Measurements from ENCODE around the gene TAS2R8. TPM values are rescaled to one million over a fixed set of nuclear protein-coding genes. Genes with fewer than 3 reads are reported as not detected.
"Not testable (repeated sequence)": the region's sequence is repeated elsewhere in the genome, so short reads cannot be mapped to it uniquely, and the experiment has no call there.

Gene TAS2R8
- total and polyA plus RNA-seq, 12 donors = 0.18 to 0.91 (median 0.24) TPM; not detected in 7

- Histone ChIP-seq H3K27ac (no peak within 1 kb of the TSS), H3K4me3 (no peak within 1 kb of the TSS), H3K9me3 (replicated peaks in 1 of 3) (no peaks in the 10 kb centered on the region), H3K36me3 (replicated peaks in 1 of 2) (no peaks in the 10 kb centered on the region), H3K4me1 (replicated peaks in 1 of 2) (no peaks in the 10 kb centered on the region), H3K27me3 (no peaks in the 10 kb centered on the region)
- intact Hi-C loops (cut with DNase I) = no loop called here
- DNase-seq = no peak
- no peak for TF ChIP-seq POLR2A (IDR thresholded peaks at IDR 0.05)
These were observed 3.0 kb upstream of the TAS2R8 start, which contains the start of gene TAS2R9 for GRCh38 chr12:10810068-10810467. Gene TAS2R9 (minus strand): TSS chr12:10810168. CDS start chr12:10810075, 93 bp downstream.

DNA sequence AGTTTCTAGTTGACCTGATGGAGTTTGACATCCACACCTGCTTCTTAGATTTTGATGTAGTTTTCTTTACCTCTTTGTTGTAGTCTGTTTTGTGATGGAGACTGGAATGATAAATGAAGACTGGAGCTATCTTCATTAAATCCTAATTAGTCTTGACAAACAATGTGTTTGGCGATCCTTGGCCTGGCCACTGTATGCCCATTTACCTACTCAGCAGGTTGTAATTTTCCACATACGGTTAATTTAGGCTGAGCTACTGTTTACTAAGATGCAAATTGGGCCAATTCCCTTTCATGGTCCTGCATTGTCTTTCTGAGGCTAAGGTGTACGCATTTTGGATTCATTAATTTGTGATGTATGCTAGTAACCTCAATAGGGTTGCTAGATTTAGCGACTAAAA, 4.5 kb downstream of the TAS2R8 start, which contains the start of gene TAS2R7:
Gene TAS2R7, minus strand, starts transcription at position 41 of the 400 bp plus-strand sequence. CDS start 57 bp downstream, outside the sequence.
- no peaks in the 10 kb centered on the region for H3K36me3 ChIP-seq (replicated peaks in 1 of 2)
- intact Hi-C loops (cut with DNase I) = no loop called here
- no peaks in the 10 kb centered on the region for H3K9me3 ChIP-seq (replicated peaks in 1 of 3)
- no peak for DNase-seq
- no peak within 1 kb of the TSS for H3K4me3 ChIP-seq
- peaks cover 7% of the 10 kb centered on the region for H3K27me3 ChIP-seq
- no peak within 1 kb of the TSS for H3K27ac ChIP-seq
- WGBS, 4 donors = 56 to 65% (median 60%) methylated on average over 4 of the region's 4 CpGs
- H3K4me1 ChIP-seq (replicated peaks in 1 of 2) = no peaks in the 10 kb centered on the region
- TF ChIP-seq CTCF (IDR thresholded peaks at IDR 0.05) (no peak), POLR2A (IDR thresholded peaks at IDR 0.05) (no peak)

DNA sequence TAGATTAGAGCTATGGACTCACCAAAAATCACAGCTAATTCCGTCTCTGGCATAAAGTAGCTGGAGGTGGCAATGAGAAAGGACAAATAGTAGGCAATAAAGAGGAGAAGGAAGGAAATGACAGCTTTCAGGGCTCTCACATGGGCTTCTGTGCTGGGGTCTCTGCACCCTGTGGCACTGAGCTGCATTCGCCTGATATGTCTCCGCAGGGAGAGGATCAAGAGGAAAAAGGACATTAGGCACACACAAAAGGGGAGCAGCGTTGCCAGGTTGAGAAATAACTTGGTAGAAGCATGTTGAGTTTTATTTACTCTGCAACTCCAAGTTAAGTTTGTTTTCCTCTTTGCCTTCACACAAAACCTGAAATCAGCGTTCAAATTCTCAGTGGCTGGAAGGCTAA, 5.3 kb downstream of the TAS2R8 start:
- Histone ChIP-seq H3K9me3 (replicated peaks in 1 of 3) (no peaks in the 10 kb centered on the region), H3K36me3 (replicated peaks in 1 of 2) (no peaks in the 10 kb centered on the region), H3K27ac (no peak overlapping the region), H3K4me1 (replicated peaks in 1 of 2) (no peaks in the 10 kb centered on the region), H3K4me3 (no peak overlapping the region), H3K27me3 (peaks cover 7% of the 10 kb centered on the region)
- 64 to 71% (median 67%) methylated on average over 5 of the region's 5 CpGs for WGBS, 4 donors
- no peak for DNase-seq
- TF ChIP-seq CTCF (IDR thresholded peaks at IDR 0.05) (no peak), POLR2A (IDR thresholded peaks at IDR 0.05) (no peak)
- intact Hi-C loops (cut with DNase I) = no loop called here

DNA sequence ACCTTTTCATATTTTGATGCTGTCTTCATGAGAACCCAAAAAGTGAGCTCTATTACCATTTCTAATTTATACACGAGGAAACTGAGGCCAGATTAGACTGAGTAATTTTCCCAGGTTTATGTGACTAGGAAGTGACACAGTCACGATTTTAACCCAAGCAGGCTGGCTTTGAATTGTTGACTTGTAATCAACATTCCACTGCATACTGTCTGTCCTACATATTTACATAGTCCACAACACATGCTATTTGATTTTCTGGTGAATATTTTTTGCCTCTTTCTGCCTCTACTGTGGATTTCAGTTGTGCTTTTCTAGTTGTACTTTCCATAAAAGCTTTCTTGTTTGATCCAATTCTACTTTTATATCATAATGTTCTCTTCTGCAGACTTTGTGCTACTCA, 12.9 kb downstream of the TAS2R8 start:
- no peaks in the 10 kb centered on the region for H3K9me3 ChIP-seq (replicated peaks in 1 of 3)
- no peaks in the 10 kb centered on the region for H3K4me1 ChIP-seq (replicated peaks in 1 of 2)
- H3K36me3 ChIP-seq (replicated peaks in 1 of 2) = no peaks in the 10 kb centered on the region
- no peak for DNase-seq
- H3K4me3 ChIP-seq = no peak overlapping the region
- WGBS, 4 donors = 50 to 64% (median 56%) methylated on average over 2 of the region's 2 CpGs
- no peak overlapping the region for H3K27ac ChIP-seq
- intact Hi-C loops (cut with DNase I) = no loop called here
- no peaks in the 10 kb centered on the region for H3K27me3 ChIP-seq
- TF ChIP-seq CTCF (IDR thresholded peaks at IDR 0.05) (no peak), POLR2A (IDR thresholded peaks at IDR 0.05) (no peak)

- intact Hi-C loops (cut with DNase I); DNase-seq; H3K36me3 ChIP-seq (replicated peaks in 1 of 2); H3K27me3 ChIP-seq; H3K9me3 ChIP-seq (replicated peaks in 1 of 3); H3K4me1 ChIP-seq (replicated peaks in 1 of 2); H3K4me3 ChIP-seq; H3K27ac ChIP-seq: not testable (repeated sequence)
- 87 to 97% (median 93%) methylated on average over 4 of the region's 4 CpGs for WGBS, 4 donors
These were observed 15.3 kb downstream of the TAS2R8 start for GRCh38 chr12:10791769-10792168.

All from adrenal gland (tissue), 12 donors.